ENCODE data around the gene SLC43A3.

Gene SLC43A3

GRCh38 chr11:57430952-57431351 lies 4.0 kb upstream of the SLC43A3 start:
- in situ Hi-C loops (cut with MboI; ENCODE audit: low sequenced_read_pairs) = no loop called here

DNA sequence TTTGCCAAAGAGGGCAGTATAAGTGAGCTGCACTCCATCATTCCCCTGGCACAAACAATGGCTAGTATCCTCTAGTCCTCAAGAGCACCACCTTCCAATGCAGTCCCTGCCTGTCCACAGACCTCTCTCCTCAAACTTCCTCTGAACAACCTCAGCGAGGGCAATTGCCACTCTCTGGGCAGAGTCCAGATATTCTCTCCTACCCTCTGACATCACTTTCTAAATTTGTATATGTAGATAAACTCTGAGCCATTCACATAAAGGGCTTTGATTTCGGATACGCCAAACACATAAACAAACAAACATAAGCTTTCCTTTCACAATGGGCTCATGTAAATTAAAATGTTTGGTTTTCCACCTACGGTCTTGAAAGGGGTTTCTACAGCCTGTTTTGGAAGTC lies 3.0 kb upstream of the SLC43A3 start:
- in situ Hi-C loops (cut with MboI; ENCODE audit: low sequenced_read_pairs) = no loop called here

- in situ Hi-C loops (cut with MboI; ENCODE audit: low sequenced_read_pairs) = no loop called here
These were observed 1.7 kb upstream of the SLC43A3 start for GRCh38 chr11:57428643-57429042.

- in situ Hi-C loops (cut with MboI; ENCODE audit: low sequenced_read_pairs) = no loop called here
These were observed 784 bp upstream of the SLC43A3 start for GRCh38 chr11:57427727-57428082.

- in situ Hi-C loops (cut with MboI; ENCODE audit: low sequenced_read_pairs) = no loop called here
These were observed 437 bp downstream of the SLC43A3 start for GRCh38 chr11:57426439-57426928.

- in situ Hi-C loops (cut with MboI; ENCODE audit: low sequenced_read_pairs) = no loop called here
These were observed 1.1 kb downstream of the SLC43A3 start for GRCh38 chr11:57425565-57426438.

DNA sequence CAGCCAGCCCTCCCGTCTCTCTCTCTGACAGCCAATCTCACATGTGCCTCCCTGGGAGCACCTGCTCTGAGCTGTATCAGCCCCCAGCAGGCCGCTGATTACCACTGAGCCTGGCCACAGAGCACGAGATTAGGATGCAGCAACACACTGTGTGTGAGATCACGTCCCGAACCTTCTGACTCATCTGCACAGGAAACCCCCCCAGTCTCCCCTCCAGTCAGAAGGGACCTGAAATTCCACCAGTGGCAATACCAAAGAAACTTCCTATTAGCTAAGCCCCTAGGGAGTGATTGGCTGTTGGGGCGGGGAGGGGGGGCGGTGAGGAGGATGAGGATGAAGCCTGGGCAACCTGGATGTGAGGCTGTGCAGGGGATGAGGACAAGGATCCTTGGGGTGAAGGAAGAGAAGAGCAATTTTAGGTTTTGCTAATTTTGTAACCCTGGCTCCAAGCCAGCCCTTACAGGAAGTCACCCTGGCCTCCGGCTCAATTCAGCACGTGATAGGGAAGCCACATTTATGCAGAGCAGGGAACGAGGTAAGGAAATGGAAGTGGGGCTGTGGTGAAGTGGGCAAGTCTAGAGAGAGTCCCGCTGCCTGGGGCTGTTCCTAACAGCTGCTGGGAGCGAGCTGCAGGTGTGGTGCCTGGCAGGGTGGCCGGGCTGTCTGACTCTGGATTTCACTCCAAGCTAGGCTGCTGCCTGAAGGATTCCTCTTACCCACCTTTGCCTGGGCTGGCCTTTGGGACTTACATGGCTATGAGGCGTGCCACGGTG lies 1.9 kb downstream of the SLC43A3 start:
- in situ Hi-C loops (cut with MboI; ENCODE audit: low sequenced_read_pairs) = no loop called here

GRCh38 chr11:57424137-57424791 lies 2.7 kb downstream of the SLC43A3 start:
- in situ Hi-C loops (cut with MboI; ENCODE audit: low sequenced_read_pairs) = no loop called here

- in situ Hi-C loops (cut with MboI; ENCODE audit: low sequenced_read_pairs) = no loop called here
These were observed 4.3 kb downstream of the SLC43A3 start for GRCh38 chr11:57422669-57423068.

DNA sequence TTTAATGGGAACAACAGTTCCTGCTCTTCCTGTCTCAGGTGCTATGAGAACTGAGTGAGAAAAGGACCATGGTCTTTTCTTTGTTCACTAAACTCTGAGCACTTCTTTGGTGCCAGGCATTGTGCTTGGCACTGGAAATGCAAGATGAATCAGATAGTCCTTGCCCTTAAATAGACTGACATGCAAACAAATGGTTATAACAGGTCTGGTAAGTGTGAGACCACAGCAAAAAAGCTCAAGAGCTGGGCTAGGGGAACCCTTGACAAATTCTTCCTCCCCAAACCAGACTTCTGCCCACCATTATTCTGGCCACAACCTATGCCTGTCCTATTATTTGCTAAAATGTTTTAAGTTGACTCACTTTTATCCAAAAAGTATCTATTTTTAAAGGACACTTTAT lies 5.1 kb downstream of the SLC43A3 start:
- in situ Hi-C loops (cut with MboI; ENCODE audit: low sequenced_read_pairs) = no loop called here

DNA sequence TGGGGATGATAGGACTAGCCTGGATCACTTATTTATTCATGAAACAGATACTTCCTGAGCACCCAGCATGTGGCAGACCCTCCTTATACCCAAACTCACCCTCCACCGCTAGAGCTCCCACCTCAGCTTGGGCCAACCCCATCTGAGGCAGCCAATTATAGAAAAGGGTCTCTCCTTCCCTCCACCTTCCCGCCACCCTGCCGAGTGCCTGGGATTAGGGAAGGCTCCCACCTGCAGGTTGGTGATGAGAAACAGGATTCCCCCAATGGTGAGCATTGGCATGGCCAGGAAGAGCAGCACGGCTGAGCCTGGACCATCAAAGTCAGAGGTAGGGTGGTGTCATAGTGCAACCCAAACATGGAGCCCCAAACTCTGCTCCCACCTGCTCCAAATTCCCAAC lies 5.9 kb downstream of the SLC43A3 start:
- in situ Hi-C loops (cut with MboI; ENCODE audit: low sequenced_read_pairs) = no loop called here

- in situ Hi-C loops (cut with MboI; ENCODE audit: low sequenced_read_pairs) = no loop called here
These were observed 7.8 kb downstream of the SLC43A3 start for GRCh38 chr11:57419146-57419545.

- in situ Hi-C loops (cut with MboI; ENCODE audit: low sequenced_read_pairs) = no loop called here
These were observed 8.8 kb downstream of the SLC43A3 start for GRCh38 chr11:57418131-57418530.

- in situ Hi-C loops (cut with MboI; ENCODE audit: low sequenced_read_pairs) = no loop called here
These were observed 9.9 kb downstream of the SLC43A3 start for GRCh38 chr11:57417056-57417455.

DNA sequence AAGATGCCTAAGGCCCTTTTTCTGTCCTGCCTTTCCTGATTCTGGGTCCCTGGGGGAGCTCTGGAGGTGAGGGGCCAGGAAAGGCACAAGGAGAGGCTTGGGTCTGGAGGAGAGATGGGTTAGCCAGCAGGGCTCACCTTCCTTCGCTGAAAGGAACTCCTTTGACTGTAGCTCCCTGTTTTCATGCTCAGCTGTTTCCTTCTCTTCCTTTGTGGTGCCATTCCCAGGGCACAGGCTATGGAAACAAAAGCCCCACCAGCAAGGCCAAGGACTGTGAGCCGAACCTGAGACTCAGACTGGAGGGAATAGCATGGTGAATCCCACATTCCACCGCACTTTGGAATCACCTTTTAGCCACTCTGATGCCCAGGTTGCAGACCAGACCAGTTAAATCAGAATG lies 10.5 kb downstream of the SLC43A3 start:
- in situ Hi-C loops (cut with MboI; ENCODE audit: low sequenced_read_pairs) = no loop called here

- in situ Hi-C loops (cut with MboI; ENCODE audit: low sequenced_read_pairs) = no loop called here
These were observed 12.2 kb downstream of the SLC43A3 start for GRCh38 chr11:57414612-57415212.

- in situ Hi-C loops (cut with MboI; ENCODE audit: low sequenced_read_pairs) = no loop called here
These were observed 13.2 kb downstream of the SLC43A3 start for GRCh38 chr11:57413681-57414080.

- in situ Hi-C loops (cut with MboI; ENCODE audit: low sequenced_read_pairs) = no loop called here
These were observed 16.6 kb downstream of the SLC43A3 start for GRCh38 chr11:57410287-57410686.

DNA sequence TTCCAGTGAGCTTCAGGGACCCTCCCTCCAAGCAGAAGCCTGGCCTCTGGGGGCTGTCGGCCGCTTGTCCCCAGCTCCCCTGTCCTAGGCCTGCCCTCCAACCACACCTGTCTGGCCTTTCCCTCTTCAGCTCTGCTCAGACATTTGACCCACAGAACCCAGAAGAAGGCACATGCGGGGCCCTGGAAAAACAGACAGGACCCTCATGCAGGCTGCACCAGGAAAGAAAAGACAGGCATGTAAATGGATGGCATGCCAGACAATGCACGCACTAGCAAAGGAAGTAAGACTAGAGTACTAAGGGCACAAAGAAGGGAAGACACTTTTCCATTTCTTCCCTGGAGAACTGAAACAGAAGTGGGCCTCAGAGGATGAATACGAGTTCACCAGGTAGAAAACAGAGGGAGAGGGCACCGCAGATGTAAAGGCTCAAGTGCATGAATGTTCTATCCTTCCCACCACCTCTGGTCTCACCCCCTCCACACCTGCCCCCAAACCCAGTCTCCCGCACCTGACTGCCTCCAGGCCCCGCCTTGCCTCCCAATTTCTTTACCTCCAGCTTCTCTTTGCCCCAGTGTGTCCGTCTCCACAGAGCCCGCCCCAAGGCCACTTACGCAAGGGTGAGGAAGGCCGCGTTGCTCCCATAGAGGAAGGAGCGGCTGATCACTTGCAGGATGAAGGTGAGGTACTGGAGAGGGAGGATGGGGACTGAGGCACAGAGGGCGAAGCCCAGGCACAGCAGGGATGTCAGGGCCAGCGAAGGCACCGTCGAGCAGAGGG lies 17.4 kb downstream of the SLC43A3 start:
- in situ Hi-C loops (cut with MboI; ENCODE audit: low sequenced_read_pairs) = no loop called here

DNA sequence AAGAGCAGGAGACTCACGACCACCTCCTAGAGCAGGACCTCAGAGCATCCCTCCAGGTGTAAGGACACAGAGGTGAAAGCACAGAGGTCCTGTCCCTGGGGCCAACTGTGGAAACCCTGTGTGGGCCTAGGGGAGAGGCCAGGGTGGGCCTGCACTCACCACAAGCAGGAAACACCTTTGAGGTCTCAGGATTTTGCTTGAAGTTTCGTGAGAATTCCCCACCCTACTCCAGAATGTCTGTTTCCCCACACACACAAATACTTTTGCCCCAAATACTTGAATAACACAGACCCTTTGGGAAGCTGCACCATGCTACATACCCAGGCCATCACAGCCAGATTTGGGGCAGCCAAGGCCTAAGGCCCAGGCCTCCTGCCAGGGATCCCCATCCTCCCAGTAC lies 18.1 kb downstream of the SLC43A3 start:
- in situ Hi-C loops (cut with MboI; ENCODE audit: low sequenced_read_pairs) = no loop called here

Measured in hTERT RPE-1 (cell line).